ENCODE measurements around the gene AZU1. TPM values are rescaled to one million over a fixed set of nuclear protein-coding genes. Genes with fewer than 3 reads are reported as not detected.

AZU1 gene
- total RNA-seq, 4 donors from 2014 or later: not detected

GRCh38 chr19:862581-863314 lies 35.1 kb downstream of the AZU1 start:
- ATAC-seq (peak in 1 of 2 donors; percentile 17), DNase-seq (peak in 1 of 2 donors; percentile 47)
- peaks cover 0 to 3% of the 10 kb centered on the region in 2 donors for H3K36me3 ChIP-seq
- in situ Hi-C loops (cut with MboI; ENCODE audit: low sequenced_read_pairs in 4 of 4) (loop anchor here in 1 of 4 donors (25.0 kb wide), 1 partner anchor 125 kb away; the partner anchor contains the start of gene WDR18), intact Hi-C loops (cut with DNase I; ENCODE audit: low total_unique reads) (no loop called here)
- no peak for TF ChIP-seq POLR2A (IDR thresholded peaks at IDR 0.05)
- no peak for TF ChIP-seq CTCF (IDR thresholded peaks at IDR 0.05 in 4 of 5, conservative IDR thresholded peaks at IDR 0.05 in 1 of 5)
- H3K27ac ChIP-seq: no peak overlapping the region
- H3K4me3 ChIP-seq: no peak overlapping the region
- H3K27me3 ChIP-seq: peaks cover 31 to 48% (median 42%) of the 10 kb centered on the region in 3 donors
- H3K9me3 ChIP-seq: no peaks in the 10 kb centered on the region
- H3K4me1 ChIP-seq: no peaks in the 10 kb centered on the region

DNA sequence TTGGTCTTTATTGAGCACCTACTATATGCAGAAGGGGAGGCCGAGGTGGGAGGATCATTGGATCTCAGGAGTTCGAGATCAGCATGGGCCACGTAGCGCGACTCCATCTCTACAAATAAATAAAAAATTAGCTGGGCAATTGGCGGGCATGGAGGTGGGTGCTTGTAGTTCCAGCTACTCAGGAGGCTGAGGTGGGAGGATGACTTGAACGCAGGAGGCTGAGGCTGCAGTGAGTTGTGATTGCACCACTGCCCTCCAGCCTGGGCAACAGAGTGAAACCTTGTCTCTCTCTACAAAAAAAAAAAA lies 35.6 kb downstream of the AZU1 start:
- Histone ChIP-seq H3K9me3 (no peaks in the 10 kb centered on the region), H3K4me1 (no peaks in the 10 kb centered on the region), H3K27me3 (peaks cover 25 to 47% (median 42%) of the 10 kb centered on the region in 3 donors), H3K27ac (no peak overlapping the region), H3K4me3 (no peak overlapping the region), H3K36me3 (peaks cover 0 to 8% of the 10 kb centered on the region in 2 donors)
- DNase-seq: no peak
- intact Hi-C loops (cut with DNase I; ENCODE audit: low total_unique reads) (no loop called here), in situ Hi-C loops (cut with MboI; ENCODE audit: low sequenced_read_pairs in 4 of 4) (loop anchor here in 1 of 4 donors (25.0 kb wide), 1 partner anchor 124 kb away; the partner anchor contains the start of gene WDR18)
- ATAC-seq: no peak
- TF ChIP-seq POLR2A (IDR thresholded peaks at IDR 0.05) (no peak), CTCF (IDR thresholded peaks at IDR 0.05 in 4 of 5, conservative IDR thresholded peaks at IDR 0.05 in 1 of 5) (no peak)

GRCh38 chr19:866769-867300 lies 39.2 kb downstream of the AZU1 start:
- Histone ChIP-seq H3K27ac (no peak overlapping the region), H3K4me3 (no peak overlapping the region), H3K9me3 (no peaks in the 10 kb centered on the region), H3K36me3 (peaks cover 0 to 36% of the 10 kb centered on the region in 2 donors), H3K27me3 (peaks cover 2 to 13% (median 11%) of the 10 kb centered on the region in 3 donors), H3K4me1 (no peaks in the 10 kb centered on the region)
- intact Hi-C loops (cut with DNase I; ENCODE audit: low total_unique reads): no loop called here
- DNase-seq (no peak), ATAC-seq (no peak)
- in situ Hi-C loops (cut with MboI; ENCODE audit: low sequenced_read_pairs in 4 of 4): loop anchor here in 1 of 4 donors (25.0 kb wide), 1 partner anchor 120 kb away; the partner anchor contains the start of gene WDR18
- TF ChIP-seq POLR2A (IDR thresholded peaks at IDR 0.05) (no peak), CTCF (IDR thresholded peaks at IDR 0.05 in 4 of 5, conservative IDR thresholded peaks at IDR 0.05 in 1 of 5) (no peak)

DNA sequence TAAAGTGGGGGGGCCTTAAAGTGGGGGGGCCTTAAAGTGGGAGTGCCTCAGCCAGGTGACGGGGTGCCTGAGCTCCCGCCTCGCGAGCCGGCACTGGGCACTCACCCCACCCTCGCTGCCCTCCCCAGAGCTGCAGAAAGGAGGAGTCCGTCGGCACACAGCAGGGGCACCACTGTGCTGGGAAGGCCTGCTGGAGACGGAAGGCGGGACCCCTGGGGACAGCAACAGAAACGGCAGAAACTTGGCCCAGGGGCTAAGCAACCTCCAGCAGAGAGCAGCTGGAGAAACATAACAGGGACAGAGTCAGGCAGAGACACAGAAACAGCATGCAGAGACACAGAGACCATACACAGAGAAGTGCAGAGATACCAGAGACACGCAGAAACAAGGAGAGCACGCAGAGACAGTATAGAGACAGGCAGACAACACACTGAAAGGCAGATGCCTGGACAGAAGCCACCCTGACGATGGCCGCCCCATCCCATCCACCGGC lies 39.7 kb downstream of the AZU1 start:
- DNase-seq (no peak), ATAC-seq (no peak)
- H3K4me3 ChIP-seq: no peak overlapping the region
- H3K9me3 ChIP-seq: no peaks in the 10 kb centered on the region
- in situ Hi-C loops (cut with MboI; ENCODE audit: low sequenced_read_pairs in 4 of 4): loop anchor here in 1 of 4 donors (25.0 kb wide), 1 partner anchor 120 kb away; the partner anchor contains the start of gene WDR18
- no peaks in the 10 kb centered on the region for H3K4me1 ChIP-seq
- intact Hi-C loops (cut with DNase I; ENCODE audit: low total_unique reads): no loop called here
- H3K36me3 ChIP-seq: peaks cover 0 to 40% of the 10 kb centered on the region in 2 donors
- H3K27ac ChIP-seq: no peak overlapping the region
- TF ChIP-seq POLR2A (IDR thresholded peaks at IDR 0.05) (no peak), CTCF (IDR thresholded peaks at IDR 0.05 in 4 of 5, conservative IDR thresholded peaks at IDR 0.05 in 1 of 5) (no peak)
- peaks cover 2 to 8% (median 6%) of the 10 kb centered on the region in 3 donors for H3K27me3 ChIP-seq

Measured in gastrocnemius medialis (tissue), 4 donors.